ENCODE measurements around the gene NUP43.

DNA sequence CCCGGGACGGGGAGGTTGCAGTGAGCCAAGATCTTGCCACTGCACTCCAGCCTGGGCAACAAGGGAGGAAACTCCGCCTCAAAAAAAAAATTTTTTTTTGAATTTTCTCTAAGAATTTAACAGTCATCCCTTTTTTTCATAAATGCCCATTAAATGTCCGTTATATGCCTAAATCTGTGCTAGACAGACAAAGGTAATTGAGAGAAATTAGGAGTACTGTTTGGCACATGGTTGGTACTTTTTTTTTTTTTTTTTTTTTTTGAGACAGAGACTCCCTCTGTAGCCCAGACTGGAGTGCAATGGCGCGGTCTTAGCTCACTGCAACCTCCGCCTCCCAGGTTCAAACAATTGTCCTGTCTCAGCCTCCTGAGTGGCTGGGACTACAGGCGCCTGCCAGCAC is 4.9 kb upstream of the NUP43 start:
- TF ChIP-seq, protein P1, sequence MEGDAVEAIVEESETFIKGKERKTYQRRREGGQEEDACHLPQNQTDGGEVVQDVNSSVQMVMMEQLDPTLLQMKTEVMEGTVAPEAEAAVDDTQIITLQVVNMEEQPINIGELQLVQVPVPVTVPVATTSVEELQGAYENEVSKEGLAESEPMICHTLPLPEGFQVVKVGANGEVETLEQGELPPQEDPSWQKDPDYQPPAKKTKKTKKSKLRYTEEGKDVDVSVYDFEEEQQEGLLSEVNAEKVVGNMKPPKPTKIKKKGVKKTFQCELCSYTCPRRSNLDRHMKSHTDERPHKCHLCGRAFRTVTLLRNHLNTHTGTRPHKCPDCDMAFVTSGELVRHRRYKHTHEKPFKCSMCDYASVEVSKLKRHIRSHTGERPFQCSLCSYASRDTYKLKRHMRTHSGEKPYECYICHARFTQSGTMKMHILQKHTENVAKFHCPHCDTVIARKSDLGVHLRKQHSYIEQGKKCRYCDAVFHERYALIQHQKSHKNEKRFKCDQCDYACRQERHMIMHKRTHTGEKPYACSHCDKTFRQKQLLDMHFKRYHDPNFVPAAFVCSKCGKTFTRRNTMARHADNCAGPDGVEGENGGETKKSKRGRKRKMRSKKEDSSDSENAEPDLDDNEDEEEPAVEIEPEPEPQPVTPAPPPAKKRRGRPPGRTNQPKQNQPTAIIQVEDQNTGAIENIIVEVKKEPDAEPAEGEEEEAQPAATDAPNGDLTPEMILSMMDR (IDR thresholded peaks at IDR 0.05), result no peak
- no peak for TF ChIP-seq EP300 (IDR thresholded peaks at IDR 0.05)
- no peak for TF ChIP-seq POLR2A (IDR thresholded peaks at IDR 0.05)

All from tibial nerve (tissue), 4 donors.